HG02943 (cell line): ENCODE data around the gene GREB1.

ENCODE experiments used
- ATAC-seq: cut with Tn5 transposase; IDR thresholded peaks from one replicate; pipeline ENCODE4 v1.9.1; 2021; ENCODE audit warnings: mild to moderate bottlenecking, low read depth, moderate library complexity; ENCODE audit not compliant: unreplicated experiment

The GREB1 gene

DNA sequence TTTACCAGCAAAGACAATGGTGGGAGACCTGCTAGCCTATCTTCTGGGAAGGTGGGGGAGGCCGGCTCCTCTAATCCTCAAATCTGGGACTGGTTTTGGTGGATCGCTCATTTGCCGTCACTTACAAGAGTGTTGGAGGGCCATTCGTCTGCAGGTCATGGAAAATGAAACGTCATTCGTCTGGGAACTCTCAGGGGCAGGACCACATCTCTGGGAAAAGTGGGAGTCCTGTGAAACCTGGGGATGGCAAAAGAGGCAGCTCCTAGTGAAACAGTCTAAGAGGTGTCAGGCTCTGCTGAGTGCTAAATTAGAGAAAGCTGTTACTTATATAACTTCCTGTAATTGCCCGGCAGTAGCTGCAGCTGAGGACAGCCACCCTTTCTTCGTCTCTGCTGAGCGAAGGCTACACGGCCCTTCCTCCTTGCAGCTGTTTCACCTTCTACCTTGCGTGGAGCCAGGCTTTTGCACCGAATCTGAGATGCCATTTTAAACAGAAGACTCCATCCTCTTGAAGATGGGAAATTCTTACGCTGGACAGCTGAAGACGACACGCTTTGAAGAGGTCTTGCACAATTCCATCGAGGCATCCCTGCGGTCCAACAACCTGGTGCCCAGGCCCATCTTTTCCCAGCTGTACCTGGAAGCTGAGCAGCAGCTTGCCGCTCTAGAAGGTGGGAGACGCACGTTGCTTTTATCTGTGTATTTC lies 22.4 kb downstream of the GREB1 start:
- no peak for ATAC-seq

DNA sequence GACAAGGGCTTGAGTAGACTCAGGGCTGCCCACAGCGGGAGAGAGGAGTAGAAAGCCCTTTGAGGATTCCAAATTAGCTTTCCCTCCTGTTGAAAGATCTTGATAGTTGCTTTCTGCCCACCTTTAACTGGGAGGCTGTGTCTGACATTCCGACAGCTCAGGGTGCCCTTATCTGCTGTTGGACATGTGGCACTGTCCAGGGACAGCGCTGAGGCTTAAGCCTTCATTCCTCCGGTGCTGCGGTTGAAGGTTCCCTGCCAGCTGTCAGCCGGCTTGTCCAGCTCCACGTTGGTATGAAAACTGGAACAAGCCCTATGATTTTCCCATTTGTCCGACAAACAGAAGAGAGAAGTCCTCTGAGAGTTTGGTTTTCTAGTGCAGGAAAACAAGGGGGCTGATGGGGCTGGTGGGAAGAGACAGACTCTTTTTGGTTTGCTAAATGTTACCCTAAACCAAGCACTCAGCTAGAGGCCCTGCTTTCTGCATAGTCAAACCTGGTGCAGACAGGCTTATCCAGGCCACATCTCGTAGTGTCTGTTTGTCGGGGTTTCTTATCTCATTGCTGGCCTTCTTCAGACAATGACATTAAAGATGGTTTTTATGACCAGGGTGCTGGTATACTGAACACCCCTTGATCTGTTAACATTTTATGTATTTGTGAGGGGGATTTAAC lies 24.5 kb downstream of the GREB1 start:
- no peak for ATAC-seq

DNA sequence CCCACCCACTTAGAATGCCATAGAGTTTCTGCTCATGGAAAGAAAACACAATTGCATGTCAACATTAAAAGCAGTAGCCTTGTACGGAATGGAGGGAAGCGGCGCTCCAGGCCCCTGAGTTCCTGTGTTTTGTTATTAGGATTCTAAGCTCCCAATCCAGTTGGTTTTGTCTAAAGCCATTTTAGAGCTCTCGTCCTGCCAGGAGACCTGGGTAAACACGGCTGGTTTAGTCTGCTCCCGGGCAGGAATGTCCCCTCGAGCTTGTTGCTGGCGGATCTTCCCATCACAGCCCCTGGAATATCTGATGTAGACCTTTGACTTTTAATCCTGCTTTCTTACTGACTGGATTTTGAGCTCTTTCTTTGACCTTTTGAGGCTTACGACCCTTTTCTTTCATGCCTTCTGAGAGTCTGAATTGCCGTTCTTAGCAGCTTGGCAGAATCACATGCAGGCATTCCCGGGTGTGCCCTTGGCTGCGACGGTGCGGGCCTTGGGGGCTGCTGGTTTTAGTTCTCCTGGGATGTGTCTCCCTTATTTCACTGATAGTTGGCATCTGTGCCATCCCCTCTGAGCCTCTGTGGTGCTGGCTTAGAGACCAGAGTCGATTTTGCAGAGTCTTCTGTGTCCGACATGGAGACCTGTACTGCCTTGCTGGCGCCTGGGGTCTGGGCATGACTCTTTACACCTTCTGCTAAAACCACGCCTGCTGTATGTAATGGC lies 25.4 kb downstream of the GREB1 start:
- ATAC-seq, result no peak

DNA sequence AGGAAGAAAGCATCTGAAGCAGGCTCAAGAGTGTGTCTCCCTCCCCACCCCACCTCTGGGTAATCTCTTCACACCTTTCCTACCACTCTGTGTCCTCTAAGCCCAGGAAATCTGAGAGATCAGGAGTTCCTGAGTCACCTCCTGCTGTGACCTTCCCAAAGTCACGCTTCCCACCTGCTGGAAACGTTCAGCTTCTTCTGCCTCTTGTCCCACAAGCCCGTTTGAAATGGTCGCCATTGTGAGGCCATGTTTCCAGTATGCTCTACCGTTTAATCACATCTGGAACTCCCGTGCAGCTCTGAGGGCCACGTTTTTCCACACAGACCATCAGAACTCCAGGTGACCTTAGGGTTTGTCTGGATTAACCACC lies 25.9 kb downstream of the GREB1 start:
- ATAC-seq, result no peak

DNA sequence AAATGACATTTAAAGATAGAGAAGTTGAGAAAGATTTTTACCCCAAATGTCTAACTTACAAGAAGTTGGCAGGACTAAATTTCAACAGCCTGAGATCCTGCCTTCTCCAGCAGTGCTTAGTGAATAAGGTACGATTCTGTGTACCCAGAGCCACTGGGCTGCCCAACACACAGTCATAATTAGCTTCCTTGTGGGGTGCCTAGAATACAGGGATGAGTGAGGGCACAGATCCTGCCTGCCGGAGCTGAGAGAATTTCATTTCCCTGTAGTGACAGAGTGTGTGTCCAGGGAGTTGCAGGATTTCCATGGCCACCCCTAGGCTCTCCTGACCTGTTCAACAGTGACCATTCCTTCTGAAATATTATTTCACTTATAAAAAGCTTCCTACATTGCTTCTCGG lies 27.0 kb downstream of the GREB1 start:
- no peak for ATAC-seq

DNA sequence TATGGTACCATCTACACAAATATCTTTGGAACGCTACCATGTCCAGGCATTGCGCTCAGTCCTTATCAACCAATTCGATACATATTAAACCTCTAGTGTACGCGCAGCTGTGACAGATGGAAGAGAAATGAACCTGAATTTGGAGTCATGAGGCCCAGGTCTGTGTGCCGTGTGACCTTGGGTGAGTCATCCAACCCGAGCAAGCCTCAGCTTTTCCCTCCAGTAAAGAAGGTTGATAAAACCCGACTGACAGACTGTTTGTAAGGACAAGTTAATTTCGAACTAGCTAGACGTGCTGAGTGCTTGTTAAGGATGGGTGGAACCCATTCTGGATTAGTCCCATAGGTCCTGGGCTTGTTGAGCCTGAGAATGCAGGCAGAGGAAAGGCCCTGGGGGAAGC lies 28.2 kb downstream of the GREB1 start:
- no peak for ATAC-seq

DNA sequence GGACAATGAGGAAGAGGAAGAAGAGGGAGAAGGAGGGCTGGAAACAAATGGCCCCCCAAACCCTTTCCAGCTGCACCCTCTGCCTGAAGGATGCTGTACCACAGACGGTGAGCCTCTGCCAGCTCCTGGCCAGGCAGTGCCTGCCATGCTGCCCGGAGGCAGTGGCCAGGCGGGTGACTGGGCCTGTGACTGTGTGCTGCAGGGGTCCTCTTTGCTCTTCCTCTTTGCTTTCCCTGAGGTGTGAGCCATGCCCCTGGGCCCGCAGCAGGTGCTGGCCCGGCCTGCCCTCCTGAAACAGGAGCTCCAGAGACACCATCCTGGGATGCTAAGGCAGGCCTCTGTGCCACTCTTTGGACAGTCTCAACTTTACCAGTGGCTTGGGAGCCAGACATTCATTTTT lies 28.6 kb downstream of the GREB1 start:
- no peak for ATAC-seq

DNA sequence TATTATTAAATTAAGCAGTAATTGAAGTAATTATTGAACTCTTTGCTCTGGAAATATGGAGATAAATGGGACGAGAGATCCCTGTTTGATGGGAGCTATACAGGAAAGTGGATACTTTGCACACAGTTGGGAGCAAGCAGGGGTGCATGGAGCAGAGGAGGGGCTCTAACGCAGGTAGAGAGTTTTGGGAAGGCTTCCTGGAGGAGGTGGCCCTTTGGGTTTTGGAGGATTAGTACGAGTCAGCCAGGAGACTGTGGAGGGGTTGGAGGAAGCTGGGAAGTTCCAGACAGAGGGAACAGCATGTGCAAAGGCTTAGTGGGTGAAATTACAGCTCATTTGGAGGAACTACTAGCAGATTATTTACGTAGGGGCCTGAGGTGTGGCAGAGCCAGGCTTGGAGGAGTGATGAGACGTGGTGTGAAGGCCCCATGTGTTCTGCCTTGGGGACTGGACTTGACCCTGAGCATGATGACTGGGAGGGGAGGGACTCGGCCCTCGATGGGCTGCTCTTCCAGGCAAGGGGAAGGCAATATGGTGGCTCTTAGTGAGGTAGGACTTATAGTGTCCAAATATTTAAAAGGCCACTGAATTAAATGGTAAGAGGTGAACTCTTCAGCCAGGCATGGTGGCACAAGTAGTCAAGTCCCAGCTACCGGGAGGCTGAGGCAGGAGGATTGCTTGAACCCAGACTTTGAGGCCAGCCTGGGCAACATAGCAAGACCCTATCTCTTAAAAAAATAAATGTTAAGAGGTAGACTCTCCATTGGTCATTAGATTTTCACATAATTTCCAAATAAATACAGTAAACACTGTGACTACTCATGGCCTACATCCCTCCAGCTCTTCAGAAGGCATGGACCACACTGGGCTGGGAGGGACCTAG lies 30.2 kb downstream of the GREB1 start:
- no peak for ATAC-seq

DNA sequence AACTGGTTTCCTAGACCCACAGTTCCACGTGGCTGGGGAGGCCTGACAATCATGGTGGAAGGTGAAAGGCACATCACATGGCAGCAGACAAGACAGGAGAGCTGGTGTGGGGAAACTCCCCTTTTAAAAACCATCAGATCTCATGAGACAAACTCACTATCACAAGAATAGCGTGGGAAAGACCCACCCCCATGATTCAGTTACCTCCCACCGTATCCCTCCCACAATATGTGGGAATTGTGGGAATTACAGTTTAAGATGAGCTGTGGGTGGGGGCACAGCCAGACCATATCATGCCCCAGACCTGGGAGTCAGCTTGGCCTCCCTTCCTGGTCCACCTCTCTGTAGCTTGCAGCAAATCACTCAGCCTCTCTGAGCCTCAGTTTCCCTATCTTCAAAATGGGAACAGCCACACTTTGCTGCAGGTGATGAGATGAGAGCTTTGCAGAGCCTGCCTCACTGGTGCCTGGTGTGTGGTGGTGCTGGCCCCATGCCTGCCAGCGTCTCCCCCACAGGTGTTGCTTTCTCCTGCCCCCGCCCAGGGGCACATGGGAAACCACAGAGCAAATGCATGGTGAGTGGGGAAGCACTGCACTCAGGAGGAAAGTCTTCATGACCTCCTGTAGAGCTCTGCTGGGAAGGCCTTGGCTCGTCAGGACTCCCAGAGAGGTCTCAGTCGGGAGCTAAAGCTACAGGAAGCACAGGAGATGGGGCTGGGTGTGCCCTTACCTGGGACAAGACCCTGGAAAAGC lies 31.1 kb downstream of the GREB1 start:
- no peak for ATAC-seq

DNA sequence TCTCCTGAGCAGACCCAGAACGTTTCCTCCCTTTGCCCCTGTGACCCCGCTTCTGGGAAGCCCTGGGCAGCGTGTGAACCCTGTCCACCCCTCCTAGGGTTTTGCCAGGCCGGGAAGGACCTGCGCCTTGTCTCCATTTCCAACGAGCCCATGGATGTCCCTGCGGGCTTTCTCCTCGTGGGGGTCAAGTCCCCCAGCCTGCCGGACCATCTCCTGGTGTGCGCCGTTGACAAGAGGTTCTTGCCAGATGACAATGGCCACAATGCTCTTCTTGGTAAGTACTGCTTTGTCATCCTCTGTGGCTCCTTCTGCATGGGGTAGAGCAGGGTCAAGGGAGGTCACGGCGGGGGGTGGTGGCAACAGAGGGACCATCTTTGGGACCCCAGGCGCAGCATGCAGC lies 32.5 kb downstream of the GREB1 start:
- no peak for ATAC-seq

DNA sequence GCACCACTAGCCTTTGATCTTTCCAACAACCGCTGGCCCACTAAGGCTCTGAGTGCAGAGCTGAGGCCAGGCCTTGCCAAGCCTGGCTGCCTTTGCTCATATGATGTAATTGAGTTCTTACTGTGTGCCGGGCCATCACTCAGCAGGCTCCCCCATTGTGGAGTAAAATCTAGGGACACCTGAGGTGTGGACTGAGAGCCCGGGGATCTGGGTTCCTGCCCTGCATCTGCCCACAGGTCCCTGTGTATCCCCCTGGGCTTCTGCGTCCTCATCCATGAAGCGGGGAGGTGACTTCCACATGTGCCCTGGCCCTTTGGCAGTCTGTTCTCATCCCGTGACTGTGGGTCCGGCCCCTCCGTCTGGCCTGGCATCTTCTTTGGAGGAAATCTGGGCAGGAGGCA lies 33.8 kb downstream of the GREB1 start:
- ATAC-seq, result no peak

DNA sequence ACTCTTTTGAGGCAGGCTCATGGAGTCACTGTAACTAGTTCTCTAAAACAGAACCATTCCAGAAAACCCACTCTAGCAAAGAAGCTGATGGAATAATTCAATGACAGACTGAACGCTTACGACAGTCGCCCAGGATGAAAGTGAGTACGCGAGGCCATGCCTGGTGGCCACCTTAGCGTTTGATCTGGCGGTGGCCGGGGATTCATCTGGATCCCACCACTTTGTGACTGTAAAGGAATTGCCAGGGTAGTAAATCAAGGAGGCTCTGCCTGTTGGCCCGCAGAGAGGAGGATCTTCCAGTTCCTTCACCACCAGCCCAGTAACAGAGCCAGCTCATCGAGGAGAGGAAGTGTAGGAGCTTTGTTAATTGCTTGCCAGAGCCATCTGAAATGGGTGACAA lies 34.6 kb downstream of the GREB1 start:
- ATAC-seq, result no peak

DNA sequence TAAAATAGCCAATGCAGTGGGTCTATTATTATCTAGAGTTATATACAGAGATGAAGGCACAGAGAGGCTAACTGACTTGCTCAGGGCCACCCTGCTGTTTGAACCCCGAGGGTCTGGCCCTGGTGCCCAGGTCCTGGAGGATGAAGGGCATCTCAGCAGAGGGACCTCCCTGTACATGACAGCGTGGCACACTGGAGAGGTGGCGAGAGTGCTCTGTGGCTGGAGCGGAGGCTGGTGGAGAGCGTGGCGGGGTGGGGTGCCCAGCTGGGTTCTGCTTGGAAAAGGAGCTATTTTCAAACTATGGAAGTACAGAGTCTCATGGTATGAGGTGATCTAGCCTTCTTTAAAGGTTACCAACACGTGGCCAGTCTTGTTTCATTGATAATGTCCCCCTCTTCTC lies 35.8 kb downstream of the GREB1 start:
- ATAC-seq, result no peak

DNA sequence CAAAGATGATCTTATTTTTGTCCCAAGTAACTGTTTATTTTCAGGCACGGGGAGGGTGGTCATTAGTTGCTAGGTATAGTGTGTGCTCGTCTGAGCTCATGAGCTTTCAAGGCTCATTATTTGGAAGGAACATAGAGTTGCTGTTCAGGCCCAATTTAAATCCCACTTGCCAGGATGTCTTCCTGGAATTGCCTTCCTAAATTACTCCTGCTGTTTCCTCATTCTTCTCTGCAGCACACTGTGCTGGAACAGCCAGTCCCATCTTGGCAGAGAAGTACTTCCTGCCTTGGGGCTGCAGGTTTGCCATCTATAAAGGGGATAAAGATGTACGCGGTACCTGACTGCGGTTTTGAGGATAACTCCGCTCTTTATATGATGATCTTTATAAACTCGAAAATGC lies 37.3 kb downstream of the GREB1 start:
- no peak for ATAC-seq

DNA sequence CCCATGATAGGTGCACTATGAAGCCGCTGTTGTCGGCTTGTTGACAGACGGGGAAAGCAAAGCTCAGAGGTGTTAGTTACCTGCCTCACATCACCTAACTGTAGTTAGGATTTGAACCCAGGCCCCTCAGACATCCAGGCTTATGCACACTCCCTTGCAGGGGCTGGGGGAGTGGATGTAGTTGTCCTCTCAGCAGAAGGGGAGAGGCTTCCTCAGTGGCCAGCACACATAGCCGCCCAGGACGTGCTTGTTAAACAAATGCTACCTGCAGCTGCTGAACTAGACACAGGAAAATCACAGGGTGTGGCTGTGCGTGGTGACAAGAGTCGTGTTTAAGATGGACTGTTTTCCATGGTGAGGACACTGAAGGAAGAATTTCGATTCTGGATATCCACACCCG lies 39.2 kb downstream of the GREB1 start:
- ATAC-seq, result no peak

DNA sequence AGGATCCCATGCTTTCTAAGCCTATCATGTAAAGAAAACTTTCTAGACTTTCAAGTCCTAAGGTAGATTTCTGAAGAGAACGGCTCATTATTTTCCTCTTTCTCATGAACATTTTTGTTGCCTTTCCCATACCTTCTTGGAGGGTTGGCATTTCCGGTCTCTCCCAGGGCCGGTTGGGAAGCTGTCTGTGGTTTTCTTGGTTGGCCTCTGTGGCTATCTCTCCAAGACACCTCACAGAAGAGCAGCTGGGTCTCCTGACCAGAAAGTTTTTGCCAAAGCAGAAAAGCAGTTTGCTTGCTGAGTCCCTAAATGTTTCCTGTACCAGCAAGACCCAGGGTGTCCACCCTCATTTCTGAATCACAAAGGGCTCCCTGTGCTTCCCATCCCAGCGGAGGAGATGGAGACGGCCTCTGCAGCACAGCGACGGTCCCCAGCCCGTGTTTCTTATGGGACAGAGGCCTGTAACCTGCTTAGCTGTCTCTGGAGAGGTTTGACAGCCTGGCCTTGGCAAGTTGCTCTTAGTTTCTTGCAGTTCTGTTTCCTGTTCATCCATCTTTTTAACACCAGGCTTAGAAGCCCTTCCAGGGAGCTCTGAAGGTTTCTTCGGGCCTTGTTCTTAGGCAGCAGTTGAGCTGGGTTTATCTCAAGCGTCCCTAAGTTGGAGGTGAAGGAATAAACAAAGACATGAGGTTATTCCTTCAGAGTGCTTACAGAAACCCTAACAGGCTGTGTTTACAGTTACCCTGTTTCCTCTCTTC lies 39.8 kb downstream of the GREB1 start:
- ATAC-seq, result no peak

DNA sequence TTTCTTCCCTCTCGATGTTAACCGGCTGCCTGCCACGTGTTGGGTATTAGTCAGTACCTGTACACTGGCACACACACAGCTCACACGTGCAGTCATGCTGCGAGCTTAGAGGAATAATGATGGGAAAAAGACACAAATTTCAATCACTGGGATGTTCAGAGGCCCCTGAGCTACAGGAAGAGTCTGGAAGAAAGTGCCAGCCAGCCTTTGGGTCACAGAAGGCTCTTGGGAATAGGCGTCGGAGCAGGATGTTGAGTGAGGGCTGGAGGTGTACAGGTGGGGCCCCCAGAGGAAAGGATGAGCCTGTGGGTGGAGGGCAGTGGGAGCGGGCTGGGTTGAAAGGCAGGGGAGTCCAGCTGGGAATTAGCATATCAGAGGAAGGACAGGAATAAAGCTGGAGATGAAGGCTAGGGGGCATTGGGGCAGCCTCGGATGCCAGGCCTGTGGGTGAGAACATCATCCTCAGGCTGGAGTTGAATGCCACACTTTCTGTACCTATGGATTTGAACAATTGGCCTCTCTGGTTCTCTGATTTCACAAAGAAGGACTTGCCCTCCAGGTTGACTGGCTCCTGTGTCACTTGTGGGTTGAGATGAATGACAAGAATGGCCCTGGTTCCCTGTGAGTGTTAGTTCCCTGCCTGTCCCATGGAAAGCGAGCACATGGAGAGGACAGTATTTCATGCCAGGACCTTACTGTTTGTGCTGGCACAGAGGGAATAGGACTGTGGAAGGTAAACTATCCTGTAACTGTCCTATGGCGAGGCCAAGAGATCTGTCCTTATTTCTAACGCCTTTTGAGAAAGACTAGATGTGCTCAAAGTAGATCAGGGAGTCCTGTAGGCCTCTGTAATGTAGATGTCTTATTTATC lies 40.6 kb downstream of the GREB1 start:
- no peak for ATAC-seq

DNA sequence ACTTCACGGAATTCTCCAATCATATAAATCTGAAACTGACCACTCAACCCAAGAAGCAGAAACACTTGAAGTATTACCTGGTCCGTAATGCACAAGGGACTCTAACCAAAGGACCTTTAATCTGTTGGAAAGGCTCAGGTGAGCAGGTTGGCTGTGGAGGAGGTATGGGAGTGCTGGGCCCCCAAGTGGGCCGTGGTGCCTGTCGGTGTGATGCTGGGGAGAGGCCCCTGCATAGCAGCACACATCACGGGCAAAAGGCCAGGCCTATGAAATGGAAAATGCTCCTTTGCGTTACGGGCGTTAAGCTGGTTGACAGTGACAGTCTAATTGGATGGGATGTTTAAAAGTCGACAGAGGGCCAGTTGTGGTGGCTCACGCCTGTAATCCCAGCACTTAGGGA lies 42.6 kb downstream of the GREB1 start:
- ATAC-seq, result no peak
